GM21529 (cell line): Measurements from ENCODE around the gene SEC61B.

Experiments used
- ATAC-seq: cut with Tn5 transposase; IDR thresholded peaks from one replicate; pipeline ENCODE4 v1.9.1; 2021; ENCODE audit not compliant: unreplicated experiment

SEC61B gene

GRCh38 chr9:99221621-99222415 is at the start of gene SEC61B, which contains the start of gene ALG2:
Gene SEC61B (plus strand): TSS chr9:99222282. CDS start chr9:99222364, 82 bp downstream.
Gene ALG2 (minus strand): TSS chr9:99221942. CDS start chr9:99221894, 48 bp downstream.
- peak; percentile 89 for ATAC-seq

GRCh38 chr9:99173570-99174504 is 48.2 kb upstream of the SEC61B start:
- ATAC-seq: no peak

GRCh38 chr9:99176527-99177013 is 45.5 kb upstream of the SEC61B start:
- ATAC-seq: no peak

GRCh38 chr9:99177576-99178366 is 44.3 kb upstream of the SEC61B start:
- ATAC-seq: no peak

GRCh38 chr9:99178912-99179872 is 42.9 kb upstream of the SEC61B start:
- no peak for ATAC-seq

GRCh38 chr9:99180199-99180598 is 41.9 kb upstream of the SEC61B start:
- ATAC-seq: peak; percentile 42

- ATAC-seq: no peak
Measured at GRCh38 chr9:99180662-99181061, 41.4 kb upstream of the SEC61B start.

GRCh38 chr9:99181206-99181605 is 40.9 kb upstream of the SEC61B start:
- no peak for ATAC-seq

GRCh38 chr9:99181621-99182020 is 40.5 kb upstream of the SEC61B start:
- ATAC-seq: peak; percentile 53

GRCh38 chr9:99182356-99182755 is 39.7 kb upstream of the SEC61B start:
- ATAC-seq: no peak

GRCh38 chr9:99183616-99184015 is 38.5 kb upstream of the SEC61B start:
- no peak for ATAC-seq

GRCh38 chr9:99184110-99184474 is 38.0 kb upstream of the SEC61B start:
- ATAC-seq: no peak

GRCh38 chr9:99184475-99185347 is 37.4 kb upstream of the SEC61B start:
- peak; percentile 54 for ATAC-seq

- no peak for ATAC-seq
Measured at GRCh38 chr9:99185348-99185632, 36.8 kb upstream of the SEC61B start.

- no peak for ATAC-seq
Measured at GRCh38 chr9:99185934-99186333, 36.1 kb upstream of the SEC61B start.

- ATAC-seq: no peak
Measured at GRCh38 chr9:99187311-99187710, 34.8 kb upstream of the SEC61B start.

- ATAC-seq: no peak
Measured at GRCh38 chr9:99189186-99189585, 32.9 kb upstream of the SEC61B start.

GRCh38 chr9:99189887-99190596 is 32.0 kb upstream of the SEC61B start:
- ATAC-seq: no peak
